Activated CD4-positive, CD25-positive, alpha-beta regulatory T cell (primary cell): ENCODE measurements around the gene KLHL6.
"Not testable (repeated sequence)": the region's sequence is repeated elsewhere in the genome, so short reads cannot be mapped to it uniquely, and the experiment has no call there.

ENCODE experiments used
- DNase-seq, 4 experiments: peaks; one replicate each; lab custom pipeline; 2025; lab: John Stamatoyannopoulos, UW

The KLHL6 gene

GRCh38 chr3:183555541-183556081 is at the start of gene KLHL6:
Gene KLHL6 (minus strand): TSS chr3:183555706. CDS start chr3:183555653, 53 bp downstream.
- DNase-seq: peak; percentile 23 to 48 (median 38)

- DNase-seq: no peak
Measured at GRCh38 chr3:183597959-183598358, 42.5 kb upstream of the KLHL6 start.

GRCh38 chr3:183594636-183595035 is 39.1 kb upstream of the KLHL6 start:
- no peak for DNase-seq

GRCh38 chr3:183592821-183593220 is 37.3 kb upstream of the KLHL6 start:
- no peak for DNase-seq

GRCh38 chr3:183591881-183592521 is 36.5 kb upstream of the KLHL6 start:
- no peak for DNase-seq

GRCh38 chr3:183590442-183590841 is 34.9 kb upstream of the KLHL6 start:
- no peak for DNase-seq

- no peak for DNase-seq
Measured at GRCh38 chr3:183587336-183587735, 31.8 kb upstream of the KLHL6 start.

GRCh38 chr3:183586477-183586876 is 31.0 kb upstream of the KLHL6 start:
- DNase-seq: no peak

- no peak for DNase-seq
Measured at GRCh38 chr3:183584914-183585280, 29.4 kb upstream of the KLHL6 start.

- DNase-seq: no peak
Measured at GRCh38 chr3:183584246-183584913, 28.9 kb upstream of the KLHL6 start.

- DNase-seq: no peak
Measured at GRCh38 chr3:183583331-183584245, 28.1 kb upstream of the KLHL6 start.

GRCh38 chr3:183582161-183582560 is 26.7 kb upstream of the KLHL6 start:
- DNase-seq: no peak

- DNase-seq: no peak
Measured at GRCh38 chr3:183581496-183582155, 26.1 kb upstream of the KLHL6 start.

- DNase-seq: no peak
Measured at GRCh38 chr3:183579967-183580900, 24.7 kb upstream of the KLHL6 start.

GRCh38 chr3:183578179-183578578 is 22.7 kb upstream of the KLHL6 start:
- no peak for DNase-seq

- DNase-seq: no peak
Measured at GRCh38 chr3:183577346-183577745, 21.8 kb upstream of the KLHL6 start.

GRCh38 chr3:183576487-183577107 is 21.1 kb upstream of the KLHL6 start:
- DNase-seq: no peak

- no peak for DNase-seq
Measured at GRCh38 chr3:183572935-183573334, 17.4 kb upstream of the KLHL6 start.

GRCh38 chr3:183570191-183570590 is 14.7 kb upstream of the KLHL6 start:
- not testable (repeated sequence) for DNase-seq

GRCh38 chr3:183566880-183567279 is 11.4 kb upstream of the KLHL6 start:
- DNase-seq: no peak
